OCI-LY1 (cell line): ENCODE results near the gene PEX10.

ENCODE experiments used
- H2AFZ ChIP-seq: fragments of 200-600 bp; sonication (generic), shearing (Covaris generic); 2 replicates; pipeline ENCODE4 v1.6.0; 2014; ENCODE audit warnings: antibody characterized with exemption, mild to moderate bottlenecking, low read length
- H3F3A ChIP-seq: fragments of 200-600 bp; sonication (generic), shearing (Covaris generic); 2 replicates; pipeline ENCODE4 v1.6.0; 2014; ENCODE audit warnings: mild to moderate bottlenecking, antibody characterized with exemption, low read length, moderate library complexity; ENCODE audit not compliant: insufficient read depth
- H3K27ac ChIP-seq: fragments of 200-600 bp; sonication (generic); 2 replicates; pipeline ENCODE4 v1.5.1; 2014; ENCODE audit warnings: low read length, mixed run types, mild to moderate bottlenecking, low read depth; ENCODE audit not compliant: poor library complexity, severe bottlenecking
- H3K27me3 ChIP-seq: fragments of 200-600 bp; sonication (generic); 2 replicates; pipeline ENCODE4 v1.6.0; 2014; ENCODE audit warnings: antibody characterized with exemption, mild to moderate bottlenecking, low read length, moderate library complexity; ENCODE audit not compliant: insufficient read depth
- H3K36me3 ChIP-seq: fragments of 200-600 bp; sonication (generic); 2 replicates; pipeline ENCODE4 v1.6.1; 2014; ENCODE audit warnings: mild to moderate bottlenecking, antibody characterized with exemption, low read length, moderate library complexity, mixed read lengths; ENCODE audit not compliant: insufficient read depth
- H3K4me1 ChIP-seq: fragments of 200-600 bp; sonication (generic); 2 replicates; pipeline ENCODE4 v1.5.1; 2014; ENCODE audit warnings: mild to moderate bottlenecking, low read length, moderate library complexity; ENCODE audit not compliant: insufficient read depth, severe bottlenecking
- H3K4me2 ChIP-seq: fragments of 200-600 bp; sonication (generic), shearing (Covaris generic); 2 replicates; pipeline ENCODE4 v1.6.1; 2014; ENCODE audit warnings: low read length
- H3K4me3 ChIP-seq: fragments of 200-600 bp; sonication (generic); 2 replicates; pipeline ENCODE4 v1.5.1; 2014; ENCODE audit warnings: low read length, low read depth, mild to moderate bottlenecking, mixed read lengths; ENCODE audit not compliant: poor library complexity, severe bottlenecking
- H3K79me2 ChIP-seq: fragments of 200-600 bp; shearing (Covaris generic); 2 replicates; pipeline ENCODE4 v1.6.1; 2016; ENCODE audit warnings: mixed run types, low read length, mixed read lengths; ENCODE audit not compliant: insufficient read depth
- H3K9ac ChIP-seq: fragments of 200-600 bp; sonication (generic), shearing (Covaris generic); 2 replicates; pipeline ENCODE4 v1.6.1; 2014; ENCODE audit warnings: mild to moderate bottlenecking, low read length, mixed read lengths
- H3K9me2 ChIP-seq: fragments of 200-600 bp; sonication (generic), shearing (Covaris generic); 2 replicates; pipeline ENCODE4 v1.6.1; 2014; ENCODE audit warnings: low read depth, mild to moderate bottlenecking, low read length, mixed read lengths
- H3K9me3 ChIP-seq: fragments of 200-600 bp; shearing (Covaris generic); 2 replicates; pipeline ENCODE4 v1.6.1; 2014; ENCODE audit warnings: low read length, mixed read lengths
- H4K20me1 ChIP-seq: fragments of 200-600 bp; sonication (generic), shearing (Covaris generic); 2 replicates; pipeline ENCODE4 v1.6.0; 2016; ENCODE audit warnings: mild to moderate bottlenecking, low read length; ENCODE audit not compliant: insufficient read depth
- EZH2 ChIP-seq: fragments of 200-600 bp; sonication (generic), shearing (Covaris generic); IDR thresholded peaks from 2 replicates; pipeline ENCODE4 v1.8.0; 2017; ENCODE audit warnings: borderline replicate concordance, mixed run types, mild to moderate bottlenecking, antibody characterized with exemption, low read length, moderate library complexity, mixed read lengths
- TF ChIP-seq, protein P1 (sequence below): fragments of 200-600 bp; sonication (generic), shearing (Covaris generic); IDR thresholded peaks from 2 replicates; pipeline ENCODE4 v1.5.1; 2017; ENCODE audit warnings: mild to moderate bottlenecking, antibody characterized with exemption, low read length, moderate library complexity, mixed read lengths

PEX10 gene

DNA sequence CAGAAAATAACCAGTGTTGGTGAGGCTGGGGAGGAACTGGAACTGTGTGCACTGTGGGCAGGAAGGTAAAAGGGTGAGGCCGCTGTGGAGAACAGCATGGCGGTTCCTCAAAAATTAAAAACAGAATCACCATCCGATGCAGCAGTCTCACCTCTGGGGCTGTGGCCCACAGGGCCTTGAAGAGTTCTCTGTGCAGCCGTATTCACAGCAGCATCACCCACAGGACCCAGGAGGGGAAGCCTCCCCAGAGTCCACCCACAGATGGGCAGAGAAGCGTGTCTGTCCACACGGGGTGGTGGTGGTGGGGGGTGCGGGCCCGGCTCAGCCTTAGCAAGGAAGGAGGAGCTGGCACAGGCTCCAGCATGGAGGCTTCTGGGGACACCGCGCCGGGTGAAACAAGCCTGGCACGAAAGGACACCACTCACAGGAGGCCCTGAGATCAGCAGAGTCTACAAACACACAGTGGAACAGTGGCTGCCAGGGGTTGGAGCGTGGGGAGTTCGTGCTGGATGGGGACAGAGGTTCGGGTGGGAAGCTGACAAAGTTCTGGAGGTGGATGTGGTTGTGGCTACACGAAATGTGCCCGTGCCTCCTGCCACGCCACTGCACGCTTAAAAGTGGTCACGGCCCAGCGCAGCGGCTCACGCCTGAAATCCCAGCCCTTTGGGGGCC lies 32.5 kb downstream of the PEX10 start:
- H3K4me1 ChIP-seq: no peaks in the 10 kb centered on the region

DNA sequence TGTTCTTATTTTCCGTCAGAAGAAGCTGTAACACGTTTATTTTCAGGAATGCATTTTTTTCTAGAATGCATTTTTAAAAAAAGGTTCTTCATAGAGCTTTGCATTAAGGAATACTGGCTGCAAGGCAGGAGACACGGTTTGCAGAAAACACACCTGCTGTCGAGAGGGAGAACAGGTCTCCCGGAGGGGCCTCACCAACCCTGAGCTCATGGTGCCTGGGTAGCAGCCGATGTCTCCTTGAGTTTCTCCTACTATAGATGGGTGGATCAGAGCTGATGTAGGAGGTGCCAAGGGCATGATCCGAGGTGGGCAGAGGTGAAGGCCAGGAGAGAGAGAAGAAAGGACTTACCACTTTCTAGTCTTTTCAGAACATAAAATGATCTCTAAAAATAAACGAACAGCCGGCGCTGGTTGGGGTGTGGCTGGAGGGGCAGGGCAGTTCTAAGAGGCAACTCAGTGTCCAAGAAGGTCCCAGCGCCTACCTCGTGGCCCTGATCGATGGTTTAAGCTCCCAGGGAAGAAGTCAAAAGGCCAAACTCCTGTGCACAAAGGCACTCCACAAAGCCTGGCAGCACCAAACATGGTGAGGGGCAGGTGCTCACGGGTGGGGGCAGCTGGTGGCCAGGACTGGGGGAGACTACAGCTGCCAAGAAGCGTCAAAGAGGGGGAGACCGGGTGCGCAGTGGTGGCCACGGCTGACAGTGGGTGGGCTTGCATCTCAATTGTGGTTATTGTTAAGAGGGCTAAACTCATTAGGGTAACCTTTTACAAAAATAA lies 33.2 kb downstream of the PEX10 start:
- TF ChIP-seq, protein P1, sequence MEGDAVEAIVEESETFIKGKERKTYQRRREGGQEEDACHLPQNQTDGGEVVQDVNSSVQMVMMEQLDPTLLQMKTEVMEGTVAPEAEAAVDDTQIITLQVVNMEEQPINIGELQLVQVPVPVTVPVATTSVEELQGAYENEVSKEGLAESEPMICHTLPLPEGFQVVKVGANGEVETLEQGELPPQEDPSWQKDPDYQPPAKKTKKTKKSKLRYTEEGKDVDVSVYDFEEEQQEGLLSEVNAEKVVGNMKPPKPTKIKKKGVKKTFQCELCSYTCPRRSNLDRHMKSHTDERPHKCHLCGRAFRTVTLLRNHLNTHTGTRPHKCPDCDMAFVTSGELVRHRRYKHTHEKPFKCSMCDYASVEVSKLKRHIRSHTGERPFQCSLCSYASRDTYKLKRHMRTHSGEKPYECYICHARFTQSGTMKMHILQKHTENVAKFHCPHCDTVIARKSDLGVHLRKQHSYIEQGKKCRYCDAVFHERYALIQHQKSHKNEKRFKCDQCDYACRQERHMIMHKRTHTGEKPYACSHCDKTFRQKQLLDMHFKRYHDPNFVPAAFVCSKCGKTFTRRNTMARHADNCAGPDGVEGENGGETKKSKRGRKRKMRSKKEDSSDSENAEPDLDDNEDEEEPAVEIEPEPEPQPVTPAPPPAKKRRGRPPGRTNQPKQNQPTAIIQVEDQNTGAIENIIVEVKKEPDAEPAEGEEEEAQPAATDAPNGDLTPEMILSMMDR: no peak
- no peak for TF ChIP-seq EZH2
- H3K36me3 ChIP-seq: no peaks in the 10 kb centered on the region
- H2AFZ ChIP-seq: no peak overlapping the region
- no peaks in the 10 kb centered on the region for H3F3A ChIP-seq
- H3K9ac ChIP-seq: no peak overlapping the region
- H3K4me1 ChIP-seq: no peaks in the 10 kb centered on the region
- H3K4me3 ChIP-seq: no peak overlapping the region
- H3K27me3 ChIP-seq: 0 out of 2 replicates have a peak, but pooled peaks cover 2% of the 10 kb centered on the region
- H3K9me3 ChIP-seq: no peaks in the 10 kb centered on the region
- no peak overlapping the region for H3K4me2 ChIP-seq
- H4K20me1 ChIP-seq: no peaks in the 10 kb centered on the region
- H3K9me2 ChIP-seq: no peaks in the 10 kb centered on the region
- H3K27ac ChIP-seq: no peak overlapping the region
- no peaks in the 10 kb centered on the region for H3K79me2 ChIP-seq

More for the DNA sequence above, 32.5 kb downstream of the PEX10 start:
- Histone ChIP-seq H2AFZ (no peak overlapping the region), H3K79me2 (no peaks in the 10 kb centered on the region), H3K36me3 (no peaks in the 10 kb centered on the region), H3K9ac (no peak overlapping the region), H3K4me3 (no peak overlapping the region), H3K4me2 (no peak overlapping the region), H3K27ac (no peak overlapping the region), H3K9me3 (no peaks in the 10 kb centered on the region), H3K27me3 (no peaks in the 10 kb centered on the region), H3F3A (no peaks in the 10 kb centered on the region), H3K9me2 (no peaks in the 10 kb centered on the region), H4K20me1 (no peaks in the 10 kb centered on the region)
- no peak for TF ChIP-seq EZH2
- TF ChIP-seq, protein P1: no peak

DNA sequence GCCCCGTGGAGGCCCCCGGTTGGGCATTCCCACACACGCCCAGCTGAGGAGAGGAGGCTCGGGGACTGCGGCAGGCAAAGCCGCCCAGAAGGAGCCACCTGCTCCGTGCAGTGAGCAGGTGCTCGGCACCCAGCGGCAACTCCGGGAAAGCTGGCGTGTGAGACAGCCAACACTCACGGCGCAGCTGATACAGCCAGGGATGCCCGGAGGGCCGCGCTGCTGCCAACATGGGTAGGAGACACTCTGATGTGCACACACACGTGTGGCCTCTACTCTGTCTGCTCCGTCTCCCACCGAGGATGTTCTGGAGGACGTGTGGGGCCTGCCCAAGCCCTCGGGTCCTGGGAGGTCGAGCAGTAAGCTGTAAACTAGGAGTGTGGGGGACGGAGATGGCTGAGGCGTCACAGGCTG lies 33.9 kb downstream of the PEX10 start:
- H3F3A ChIP-seq: no peaks in the 10 kb centered on the region
- no peaks in the 10 kb centered on the region for H3K9me2 ChIP-seq
- H3K4me3 ChIP-seq: no peak overlapping the region
- TF ChIP-seq, protein P1: no peak
- TF ChIP-seq EZH2: no peak
- no peak overlapping the region for H2AFZ ChIP-seq
- no peak overlapping the region for H3K9ac ChIP-seq
- no peak overlapping the region for H3K4me2 ChIP-seq
- H3K79me2 ChIP-seq: no peaks in the 10 kb centered on the region
- H3K9me3 ChIP-seq: no peaks in the 10 kb centered on the region
- H4K20me1 ChIP-seq: no peaks in the 10 kb centered on the region
- H3K27me3 ChIP-seq: 0 out of 2 replicates have a peak, but pooled peaks cover 5% of the 10 kb centered on the region
- H3K4me1 ChIP-seq: no peaks in the 10 kb centered on the region
- H3K27ac ChIP-seq: no peak overlapping the region
- no peaks in the 10 kb centered on the region for H3K36me3 ChIP-seq
